MCF 10A (cell line): Measurements from ENCODE around the gene CMYA5. TPM values are rescaled to one million over a fixed set of nuclear protein-coding genes. Genes with fewer than 3 reads are reported as not detected.

Source experiments
- BruUV-seq: library from RNA; stranded (reverse); fragments of 400-500 nt; replicated peaks from 2 replicates; lab custom pipeline; 2021; lab: Mats Ljungman, UMichigan
- CTCF ChIA-PET: fragments of 300-600 bp; sonication (Branson Sonifier 250); formaldehyde crosslinking; extraction: SDS; loops from one replicate; lab custom pipeline; 2021; ENCODE audit warnings: antibody characterized with exemption, inconsistent platforms; lab: Yijun Ruan, JAX
- POLR2A ChIA-PET: fragments of 300-600, 350-650 bp; sonication (Branson Sonifier 250); formaldehyde crosslinking; extraction: SDS; loops from one replicate; lab custom pipeline; 2020; ENCODE audit warnings: antibody characterized with exemption, inconsistent platforms; lab: Yijun Ruan, JAX
- DNase-seq: peaks from one replicate; pipeline ENCODE4 v3.0.0-alpha.2; 2018; ENCODE audit not compliant: unreplicated experiment
- H3K27ac Mint-ChIP-seq: one replicate; pipeline ENCODE4 v1.8.0; 2022; ENCODE audit warnings: mild to moderate bottlenecking, low read depth, mixed read lengths; ENCODE audit not compliant: unreplicated experiment
- H3K27me3 Mint-ChIP-seq: one replicate; pipeline ENCODE4 v1.8.0; 2022; ENCODE audit warnings: mixed read lengths; ENCODE audit not compliant: insufficient read depth, unreplicated experiment
- H3K36me3 Mint-ChIP-seq: one replicate; pipeline ENCODE4 v1.8.0; 2022; ENCODE audit warnings: mild to moderate bottlenecking, moderate library complexity, mixed read lengths; ENCODE audit not compliant: insufficient read depth, unreplicated experiment
- H3K4me1 Mint-ChIP-seq: one replicate; pipeline ENCODE4 v1.8.0; 2022; ENCODE audit warnings: mixed read lengths; ENCODE audit not compliant: insufficient read depth, unreplicated experiment
- H3K4me3 Mint-ChIP-seq: one replicate; pipeline ENCODE4 v1.8.0; 2022; ENCODE audit warnings: mild to moderate bottlenecking, moderate library complexity, mixed read lengths; ENCODE audit not compliant: unreplicated experiment
- H3K9me3 Mint-ChIP-seq: one replicate; pipeline ENCODE4 v1.8.0; 2022; ENCODE audit warnings: mixed read lengths; ENCODE audit not compliant: unreplicated experiment
- intact Hi-C: fragments of 100-400 bp; cut with micrococcal nuclease; formaldehyde crosslinking; loops from 2 replicates; pipeline ENCODE4 v1.14.1; 2022
- total RNA-seq: library from RNA; stranded (reverse); gene quantifications from 2 replicates; pipeline ENCODE4 v1.2.3, GENCODE V29; 2022
- TF ChIP-seq, protein P1 (sequence below): fragments of 200-600 bp; IDR thresholded peaks from one replicate; pipeline ENCODE4 v1.8.0; 2022; ENCODE audit warnings: antibody characterized with exemption, mild to moderate bottlenecking; ENCODE audit not compliant: unreplicated experiment

The CMYA5 gene
- total RNA-seq, 1 experiment from 2014 or later: 0.61 TPM

DNA sequence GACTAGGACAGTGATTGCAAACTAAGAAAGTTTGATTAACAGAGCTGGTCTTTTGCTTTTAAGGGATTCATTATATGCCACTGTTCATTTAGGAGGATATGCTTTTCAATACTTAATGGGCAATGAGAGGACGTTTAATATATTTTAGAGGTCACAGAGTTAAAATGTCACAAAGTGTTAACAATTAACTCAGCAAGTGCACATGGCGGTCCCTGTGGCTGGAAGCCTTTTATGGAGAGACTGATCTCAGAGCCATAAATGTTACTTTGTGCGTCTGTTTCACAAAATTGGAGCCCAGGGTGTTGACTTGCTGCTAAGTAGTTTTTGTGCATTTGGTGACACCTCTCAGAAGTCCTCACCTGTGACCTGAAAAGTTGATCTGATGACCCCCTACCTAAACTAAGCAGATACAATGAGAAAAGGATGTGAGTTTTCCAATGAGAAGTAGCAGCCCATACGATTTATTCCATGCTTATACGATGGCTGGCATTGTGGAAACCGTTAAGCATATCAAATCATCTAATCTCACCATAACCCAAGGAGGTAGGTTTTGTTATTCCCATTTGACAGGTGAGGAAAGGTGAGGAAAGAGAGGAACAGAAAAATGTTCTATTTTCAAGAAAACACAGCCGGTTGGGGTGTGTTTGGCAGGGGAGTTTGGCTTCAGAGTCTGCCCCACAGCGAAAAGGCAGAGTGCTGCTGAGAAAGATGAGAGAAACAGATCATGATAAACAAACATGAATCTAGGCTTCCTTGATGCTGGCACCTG lies 64.4 kb downstream of the CMYA5 start:
- no peak overlapping the region for H3K27ac Mint-ChIP-seq
- no peak overlapping the region for H3K4me3 Mint-ChIP-seq
- intact Hi-C loops: no loop called here
- no peak for DNase-seq
- no TSS peak for BruUV-seq
- peaks cover 13% of the 10 kb centered on the region for H3K27me3 Mint-ChIP-seq
- ChIA-PET CTCF (no interaction called here), POLR2A (no interaction called here)
- no peaks in the 10 kb centered on the region for H3K4me1 Mint-ChIP-seq
- no peaks in the 10 kb centered on the region for H3K36me3 Mint-ChIP-seq
- H3K9me3 Mint-ChIP-seq: no peaks in the 10 kb centered on the region
- TF ChIP-seq, protein P1, sequence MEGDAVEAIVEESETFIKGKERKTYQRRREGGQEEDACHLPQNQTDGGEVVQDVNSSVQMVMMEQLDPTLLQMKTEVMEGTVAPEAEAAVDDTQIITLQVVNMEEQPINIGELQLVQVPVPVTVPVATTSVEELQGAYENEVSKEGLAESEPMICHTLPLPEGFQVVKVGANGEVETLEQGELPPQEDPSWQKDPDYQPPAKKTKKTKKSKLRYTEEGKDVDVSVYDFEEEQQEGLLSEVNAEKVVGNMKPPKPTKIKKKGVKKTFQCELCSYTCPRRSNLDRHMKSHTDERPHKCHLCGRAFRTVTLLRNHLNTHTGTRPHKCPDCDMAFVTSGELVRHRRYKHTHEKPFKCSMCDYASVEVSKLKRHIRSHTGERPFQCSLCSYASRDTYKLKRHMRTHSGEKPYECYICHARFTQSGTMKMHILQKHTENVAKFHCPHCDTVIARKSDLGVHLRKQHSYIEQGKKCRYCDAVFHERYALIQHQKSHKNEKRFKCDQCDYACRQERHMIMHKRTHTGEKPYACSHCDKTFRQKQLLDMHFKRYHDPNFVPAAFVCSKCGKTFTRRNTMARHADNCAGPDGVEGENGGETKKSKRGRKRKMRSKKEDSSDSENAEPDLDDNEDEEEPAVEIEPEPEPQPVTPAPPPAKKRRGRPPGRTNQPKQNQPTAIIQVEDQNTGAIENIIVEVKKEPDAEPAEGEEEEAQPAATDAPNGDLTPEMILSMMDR: no peak

DNA sequence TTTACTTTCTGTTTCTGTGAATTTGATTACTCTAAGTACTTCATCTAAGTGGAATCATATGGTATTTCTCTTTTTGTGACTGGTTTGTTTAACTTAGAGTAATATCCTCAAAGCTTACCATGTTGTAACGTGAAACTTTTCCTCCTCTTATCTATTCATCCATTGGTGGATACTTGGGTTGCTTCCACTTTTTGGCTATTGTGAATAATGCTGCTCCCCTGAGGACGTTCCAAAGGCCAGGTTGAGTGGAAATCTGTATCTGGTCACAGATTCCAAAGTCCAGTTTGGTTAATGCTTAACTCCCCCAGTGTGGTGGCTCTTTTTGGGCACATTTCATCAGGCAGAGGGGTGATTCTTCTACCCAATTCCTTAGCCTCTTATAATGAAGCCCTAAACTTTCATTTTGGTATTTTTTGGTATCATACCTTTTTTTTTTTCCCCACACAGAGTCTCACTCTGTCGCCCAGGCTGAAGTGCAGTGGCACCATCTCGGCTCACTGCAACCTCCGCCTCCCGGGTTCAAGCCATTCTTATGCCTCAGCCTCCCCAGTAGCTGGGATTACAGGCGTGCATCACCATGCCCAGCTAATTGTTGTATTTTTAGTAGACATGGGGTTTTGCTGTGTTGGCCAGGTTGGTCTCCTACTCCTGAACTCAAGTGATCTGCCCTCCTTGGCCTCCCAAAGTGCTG lies 65.4 kb downstream of the CMYA5 start:
- H3K4me1 Mint-ChIP-seq: no peaks in the 10 kb centered on the region
- POLR2A ChIA-PET: interaction anchor here (0.7 kb wide), 1 partner anchor 10 kb away, joined by 4 read pairs; no protein-coding TSS in a partner anchor
- no peak overlapping the region for H3K27ac Mint-ChIP-seq
- H3K9me3 Mint-ChIP-seq: no peaks in the 10 kb centered on the region
- no peak overlapping the region for H3K4me3 Mint-ChIP-seq
- DNase-seq: no peak
- H3K27me3 Mint-ChIP-seq: peaks cover 13% of the 10 kb centered on the region
- TF ChIP-seq, protein P1: no peak
- CTCF ChIA-PET: no interaction called here
- no peaks in the 10 kb centered on the region for H3K36me3 Mint-ChIP-seq
- intact Hi-C loops: no loop called here
- no TSS peak for BruUV-seq

DNA sequence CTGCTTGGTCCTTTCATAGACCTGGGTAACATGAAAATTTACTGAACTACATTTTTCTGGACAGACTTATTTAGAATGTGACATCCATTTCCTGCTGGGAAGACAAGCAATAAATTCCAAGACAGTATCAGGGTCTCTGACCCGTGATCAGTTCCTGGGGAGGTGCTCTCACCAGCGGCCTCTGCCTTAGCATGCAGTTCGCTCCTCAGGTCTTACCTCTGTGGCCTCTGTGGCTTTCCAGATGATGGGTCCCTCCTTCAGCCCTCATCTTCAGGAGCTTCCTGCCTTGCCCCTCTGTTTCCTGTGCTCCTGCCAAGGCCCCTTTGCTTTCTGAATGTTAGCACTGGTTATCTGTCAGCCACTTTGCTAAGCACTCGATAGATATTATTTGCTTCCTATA lies 66.4 kb downstream of the CMYA5 start:
- no peaks in the 10 kb centered on the region for H3K36me3 Mint-ChIP-seq
- DNase-seq: no peak
- H3K27me3 Mint-ChIP-seq: peaks cover 6% of the 10 kb centered on the region
- no peak overlapping the region for H3K27ac Mint-ChIP-seq
- no peaks in the 10 kb centered on the region for H3K4me1 Mint-ChIP-seq
- CTCF ChIA-PET: interaction anchor here (0.6 kb wide), 1 partner anchor 289 kb away, joined by 3 read pairs; no protein-coding TSS in a partner anchor
- H3K4me3 Mint-ChIP-seq: no peak overlapping the region
- H3K9me3 Mint-ChIP-seq: no peaks in the 10 kb centered on the region
- intact Hi-C loops: no loop called here
- POLR2A ChIA-PET: no interaction called here
- no TSS peak for BruUV-seq
- TF ChIP-seq, protein P1: no peak

DNA sequence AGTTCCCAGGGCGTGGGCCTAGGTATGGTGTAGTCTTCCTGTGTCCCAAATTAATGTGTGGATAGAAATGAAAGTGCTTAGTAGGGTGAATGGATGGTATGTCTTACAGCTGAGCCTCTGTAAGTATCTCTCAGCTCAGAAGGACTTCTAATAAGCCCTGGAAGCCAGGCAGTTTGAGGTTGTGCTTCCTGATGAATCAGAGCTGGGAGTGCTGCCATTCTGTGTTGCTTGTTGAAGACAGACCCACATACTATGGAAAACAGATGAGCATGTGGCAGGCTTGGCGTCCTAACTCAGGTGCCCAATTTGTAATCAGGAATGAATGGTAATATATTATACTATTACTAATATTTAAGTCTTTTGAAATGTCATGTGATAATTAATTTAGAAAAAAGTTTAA lies 69.8 kb downstream of the CMYA5 start:
- H3K9me3 Mint-ChIP-seq: no peaks in the 10 kb centered on the region
- DNase-seq: peak; percentile 34
- H3K36me3 Mint-ChIP-seq: no peaks in the 10 kb centered on the region
- no peak overlapping the region for H3K27ac Mint-ChIP-seq
- no peak overlapping the region for H3K4me3 Mint-ChIP-seq
- no TSS peak for BruUV-seq
- TF ChIP-seq, protein P1: no peak
- CTCF ChIA-PET: interaction anchor here (0.7 kb wide), 1 partner anchor 15 kb away, joined by 3 read pairs; no protein-coding TSS in a partner anchor
- POLR2A ChIA-PET: no interaction called here
- no peaks in the 10 kb centered on the region for H3K27me3 Mint-ChIP-seq
- intact Hi-C loops: no loop called here
- H3K4me1 Mint-ChIP-seq: no peaks in the 10 kb centered on the region
